GM23338 (cell line): ENCODE data around the gene SNAP47. TPM values are rescaled to one million over a fixed set of nuclear protein-coding genes. Genes with fewer than 3 reads are reported as not detected.

Experiments
- ATAC-seq: fragments of 200-7000 bp; cut with Tn5 transposase; 3 replicates; pipeline ENCODE4 v1.9.1; 2020
- DNase-seq: peaks from one replicate; pipeline ENCODE4 v3.0.0-alpha.2; 2015; ENCODE audit warnings: low spot score
- H2AFZ ChIP-seq: fragments of 200-600 bp; sonication (generic); 2 replicates; pipeline ENCODE4 v1.8.0; 2016; ENCODE audit warnings: antibody characterized with exemption, mild to moderate bottlenecking, moderate library complexity
- H3F3A ChIP-seq: fragments of 200-600 bp; sonication (generic); replicated peaks from 2 replicates; pipeline ENCODE4 v1.8.0; 2017; ENCODE audit warnings: antibody characterized with exemption, mixed run types, low read depth
- H3K27ac ChIP-seq: fragments of 200-600 bp; sonication (generic); 2 replicates; pipeline ENCODE4 v1.6.1; 2016; ENCODE audit warnings: low read depth
- H3K27me3 ChIP-seq: fragments of 200-600 bp; sonication (generic); 2 replicates; pipeline ENCODE4 v1.8.0; 2016; ENCODE audit warnings: mild to moderate bottlenecking, mixed run types, moderate library complexity; ENCODE audit not compliant: insufficient read depth
- H3K36me3 ChIP-seq: fragments of 200-600 bp; sonication (generic); 2 replicates; pipeline ENCODE4 v1.8.0; 2016; ENCODE audit warnings: mild to moderate bottlenecking; ENCODE audit not compliant: insufficient read depth
- H3K4me1 ChIP-seq: fragments of 200-600 bp; sonication (generic); 2 replicates; pipeline ENCODE4 v1.8.0; 2016; ENCODE audit warnings: mild to moderate bottlenecking, moderate library complexity; ENCODE audit not compliant: insufficient read depth
- H3K4me2 ChIP-seq: fragments of 200-600 bp; sonication (generic); 2 replicates; pipeline ENCODE4 v1.7.1; 2017; ENCODE audit warnings: mixed run types
- H3K4me3 ChIP-seq: fragments of 200-600 bp; sonication (generic); 2 replicates; pipeline ENCODE4 v1.6.1; 2016; ENCODE audit warnings: mixed run types
- H3K79me2 ChIP-seq: fragments of 200-600 bp; sonication (generic); replicated peaks from 2 replicates; pipeline ENCODE4 v1.8.0; 2017; ENCODE audit warnings: mild to moderate bottlenecking; ENCODE audit not compliant: insufficient read depth
- H3K9me2 ChIP-seq: fragments of 200-600 bp; sonication (generic); 2 replicates; pipeline ENCODE4 v1.8.0; 2017; ENCODE audit not compliant: insufficient read depth
- H4K20me1 ChIP-seq: fragments of 200-600 bp; sonication (generic); replicated peaks from 2 replicates; pipeline ENCODE4 v1.8.0; 2017; ENCODE audit warnings: mild to moderate bottlenecking; ENCODE audit not compliant: insufficient read depth
- H3K27ac Mint-ChIP-seq: 2 replicates; pipeline ENCODE4 v1.8.0; 2020; ENCODE audit warnings: inconsistent platforms, mild to moderate bottlenecking, moderate library complexity, mixed read lengths
- H3K27me3 Mint-ChIP-seq: 3 replicates; pipeline ENCODE4 v1.8.0; 2022; ENCODE audit warnings: low read depth, mild to moderate bottlenecking, moderate library complexity, mixed read lengths, inconsistent platforms; ENCODE audit not compliant: insufficient read depth, poor library complexity
- H3K36me3 Mint-ChIP-seq: 3 replicates; pipeline ENCODE4 v1.8.0; 2021; ENCODE audit warnings: low read depth, mild to moderate bottlenecking, inconsistent platforms, moderate library complexity, mixed read lengths
- H3K4me1 Mint-ChIP-seq: 3 replicates; pipeline ENCODE4 v1.8.0; 2020; ENCODE audit warnings: mild to moderate bottlenecking, inconsistent platforms, mixed read lengths
- H3K4me3 Mint-ChIP-seq: 3 replicates; pipeline ENCODE4 v1.8.0; 2021; ENCODE audit warnings: moderate library complexity, mild to moderate bottlenecking, inconsistent platforms, mixed read lengths
- H3K9me3 Mint-ChIP-seq: 3 replicates; pipeline ENCODE4 v1.8.0; 2020; ENCODE audit warnings: moderate library complexity, mild to moderate bottlenecking, inconsistent platforms, mixed read lengths
- CREB1 ChIP-seq: fragments of 250-450 bp; sonication (Bioruptor Pico); IDR thresholded peaks from 2 replicates; pipeline ENCODE4 v1.5.0; 2020; ENCODE audit warnings: low read depth, mild to moderate bottlenecking, moderate library complexity
- CTCF ChIP-seq, 2 experiments: fragments of 200-600 bp in 1 of 2; sonication (generic) in 1 of 2; conservative IDR thresholded peaks; 2 replicates each; pipeline versions ENCODE4 v1.5.1 to v1.6.1; 2016 to 2017; ENCODE audit warnings: antibody characterized with exemption in 2 of 2, low read depth in 2 of 2, mild to moderate bottlenecking in 2 of 2, moderate library complexity in 1 of 2
- EZH2 ChIP-seq: fragments of 200-600 bp; sonication (generic); IDR thresholded peaks from one replicate; pipeline ENCODE4 v1.8.0; 2017; ENCODE audit warnings: antibody characterized with exemption, mild to moderate bottlenecking, low read depth; ENCODE audit not compliant: unreplicated experiment
- EZH2phosphoT487 ChIP-seq: fragments of 200-600 bp; sonication (generic); IDR thresholded peaks from one replicate; pipeline ENCODE4 v1.8.1; 2018; ENCODE audit warnings: antibody characterized with exemption; ENCODE audit not compliant: unreplicated experiment
- JUNB ChIP-seq: IDR thresholded peaks from one replicate; pipeline ENCODE4 v1.6.1; 2016; ENCODE audit warnings: antibody characterized with exemption; ENCODE audit not compliant: unreplicated experiment
- NANOG ChIP-seq: IDR thresholded peaks from 2 replicates; pipeline ENCODE4 v1.6.1; 2016; ENCODE audit warnings: antibody characterized with exemption, borderline replicate concordance
- POLR2AphosphoS5 ChIP-seq: IDR thresholded peaks from 2 replicates; pipeline ENCODE4 v1.6.1; 2016; ENCODE audit warnings: antibody characterized with exemption, low read depth
- REST ChIP-seq: IDR thresholded peaks from one replicate; pipeline ENCODE4 v1.6.1; 2018; ENCODE audit warnings: antibody characterized with exemption; ENCODE audit not compliant: unreplicated experiment
- STAT1 ChIP-seq: IDR thresholded peaks from one replicate; pipeline ENCODE4 v1.6.1; 2016; ENCODE audit warnings: antibody characterized with exemption; ENCODE audit not compliant: unreplicated experiment
- ZNF114 ChIP-seq: fragments of 250-450 bp; sonication (Bioruptor Pico); IDR thresholded peaks from 2 replicates; pipeline ENCODE4 v1.5.0; 2020; ENCODE audit warnings: mild to moderate bottlenecking, moderate library complexity
- ZNF331 ChIP-seq: fragments of 250-450 bp; sonication (Bioruptor Pico); IDR thresholded peaks from 2 replicates; pipeline ENCODE4 v1.5.0; 2020; ENCODE audit warnings: low read depth, mild to moderate bottlenecking, moderate library complexity
- polyA plus RNA-seq: library from polyadenylated mRNA; unstranded; fragments of >200 nt; fragmentation: Nextera tagmentation; extraction: Ambion mirVana; gene quantifications from 2 replicates; pipeline ENCODE4 v1.2.1, GENCODE V29; 2016
- total RNA-seq: library from RNA; depleted of rRNA; stranded (reverse); fragments of >200 nt; shearing (Covaris generic); gene quantifications from 2 replicates; pipeline ENCODE4 v1.2.3, GENCODE V29; 2014
- TF ChIP-seq, protein P1 (sequence below): IDR thresholded peaks from 2 replicates; pipeline ENCODE4 v1.6.1; 2016; ENCODE audit warnings: antibody characterized with exemption
- TF ChIP-seq, protein P2 (sequence below): fragments of 250-450 bp; sonication (Bioruptor Pico); IDR thresholded peaks from 2 replicates; pipeline ENCODE4 v1.5.0; 2020; ENCODE audit warnings: mild to moderate bottlenecking, moderate library complexity

Gene SNAP47
- total and polyA plus RNA-seq, 2 experiments from 2014 or later = 19.5 to 51.8 TPM

DNA sequence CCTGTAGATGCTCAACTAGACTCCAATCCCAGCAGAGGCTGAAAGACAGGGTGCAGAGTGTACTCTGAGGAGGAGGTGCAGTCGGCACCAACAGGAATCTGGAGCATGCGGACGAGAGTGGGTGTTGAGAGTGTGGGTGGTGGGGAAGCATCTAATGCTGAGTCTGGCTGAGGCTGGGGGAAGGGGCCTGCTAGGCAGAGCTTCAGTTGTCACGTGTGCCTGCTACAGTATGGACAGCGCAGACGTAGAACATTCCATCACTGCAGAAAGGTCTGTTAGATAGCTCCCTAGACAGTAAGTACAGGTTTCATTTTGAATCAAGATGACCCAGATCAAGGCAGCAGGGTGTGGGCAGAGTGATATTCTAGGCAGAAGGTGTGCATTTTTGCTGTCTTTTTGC lies 23.1 kb downstream of the SNAP47 start:
- Histone ChIP-seq H3K36me3 (peaks cover 5% of the 10 kb centered on the region; the same call in 1 of the 2 replicates), H2AFZ (no peak overlapping the region), H4K20me1 (peaks cover 15% of the 10 kb centered on the region), H3F3A (no peaks in the 10 kb centered on the region), H3K4me3 (no peak overlapping the region), H3K27ac (no peak overlapping the region), H3K79me2 (peaks cover 47% of the 10 kb centered on the region), H3K9me2 (no peaks in the 10 kb centered on the region), H3K27me3 (no peaks in the 10 kb centered on the region), H3K4me2 (no peak overlapping the region), H3K4me1 (no peaks in the 10 kb centered on the region)
- DNase-seq (no peak), ATAC-seq (no peak)
- H3K9me3 Mint-ChIP-seq = no peaks in the 10 kb centered on the region
- H3K27ac Mint-ChIP-seq = no peak overlapping the region
- H3K27me3 Mint-ChIP-seq = peaks cover 2% of the 10 kb centered on the region
- TF ChIP-seq ZNF114 (CRISPR knock-in tag) = no peak
- TF ChIP-seq NANOG = no peak
- TF ChIP-seq EZH2phosphoT487 = no peak
- TF ChIP-seq EZH2 = no peak
- no peak for TF ChIP-seq CTCF (conservative IDR thresholded peaks at IDR 0.05; ENCODE audit: low read depth in 2 of 2)
- TF ChIP-seq STAT1 = no peak
- TF ChIP-seq, protein P1, sequence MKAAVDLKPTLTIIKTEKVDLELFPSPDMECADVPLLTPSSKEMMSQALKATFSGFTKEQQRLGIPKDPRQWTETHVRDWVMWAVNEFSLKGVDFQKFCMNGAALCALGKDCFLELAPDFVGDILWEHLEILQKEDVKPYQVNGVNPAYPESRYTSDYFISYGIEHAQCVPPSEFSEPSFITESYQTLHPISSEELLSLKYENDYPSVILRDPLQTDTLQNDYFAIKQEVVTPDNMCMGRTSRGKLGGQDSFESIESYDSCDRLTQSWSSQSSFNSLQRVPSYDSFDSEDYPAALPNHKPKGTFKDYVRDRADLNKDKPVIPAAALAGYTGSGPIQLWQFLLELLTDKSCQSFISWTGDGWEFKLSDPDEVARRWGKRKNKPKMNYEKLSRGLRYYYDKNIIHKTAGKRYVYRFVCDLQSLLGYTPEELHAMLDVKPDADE = no peak
- TF ChIP-seq ZNF331 (CRISPR knock-in tag) = no peak
- TF ChIP-seq CREB1 (CRISPR knock-in tag) = no peak
- TF ChIP-seq REST = no peak
- no peak for TF ChIP-seq JUNB
- TF ChIP-seq, protein P2, sequence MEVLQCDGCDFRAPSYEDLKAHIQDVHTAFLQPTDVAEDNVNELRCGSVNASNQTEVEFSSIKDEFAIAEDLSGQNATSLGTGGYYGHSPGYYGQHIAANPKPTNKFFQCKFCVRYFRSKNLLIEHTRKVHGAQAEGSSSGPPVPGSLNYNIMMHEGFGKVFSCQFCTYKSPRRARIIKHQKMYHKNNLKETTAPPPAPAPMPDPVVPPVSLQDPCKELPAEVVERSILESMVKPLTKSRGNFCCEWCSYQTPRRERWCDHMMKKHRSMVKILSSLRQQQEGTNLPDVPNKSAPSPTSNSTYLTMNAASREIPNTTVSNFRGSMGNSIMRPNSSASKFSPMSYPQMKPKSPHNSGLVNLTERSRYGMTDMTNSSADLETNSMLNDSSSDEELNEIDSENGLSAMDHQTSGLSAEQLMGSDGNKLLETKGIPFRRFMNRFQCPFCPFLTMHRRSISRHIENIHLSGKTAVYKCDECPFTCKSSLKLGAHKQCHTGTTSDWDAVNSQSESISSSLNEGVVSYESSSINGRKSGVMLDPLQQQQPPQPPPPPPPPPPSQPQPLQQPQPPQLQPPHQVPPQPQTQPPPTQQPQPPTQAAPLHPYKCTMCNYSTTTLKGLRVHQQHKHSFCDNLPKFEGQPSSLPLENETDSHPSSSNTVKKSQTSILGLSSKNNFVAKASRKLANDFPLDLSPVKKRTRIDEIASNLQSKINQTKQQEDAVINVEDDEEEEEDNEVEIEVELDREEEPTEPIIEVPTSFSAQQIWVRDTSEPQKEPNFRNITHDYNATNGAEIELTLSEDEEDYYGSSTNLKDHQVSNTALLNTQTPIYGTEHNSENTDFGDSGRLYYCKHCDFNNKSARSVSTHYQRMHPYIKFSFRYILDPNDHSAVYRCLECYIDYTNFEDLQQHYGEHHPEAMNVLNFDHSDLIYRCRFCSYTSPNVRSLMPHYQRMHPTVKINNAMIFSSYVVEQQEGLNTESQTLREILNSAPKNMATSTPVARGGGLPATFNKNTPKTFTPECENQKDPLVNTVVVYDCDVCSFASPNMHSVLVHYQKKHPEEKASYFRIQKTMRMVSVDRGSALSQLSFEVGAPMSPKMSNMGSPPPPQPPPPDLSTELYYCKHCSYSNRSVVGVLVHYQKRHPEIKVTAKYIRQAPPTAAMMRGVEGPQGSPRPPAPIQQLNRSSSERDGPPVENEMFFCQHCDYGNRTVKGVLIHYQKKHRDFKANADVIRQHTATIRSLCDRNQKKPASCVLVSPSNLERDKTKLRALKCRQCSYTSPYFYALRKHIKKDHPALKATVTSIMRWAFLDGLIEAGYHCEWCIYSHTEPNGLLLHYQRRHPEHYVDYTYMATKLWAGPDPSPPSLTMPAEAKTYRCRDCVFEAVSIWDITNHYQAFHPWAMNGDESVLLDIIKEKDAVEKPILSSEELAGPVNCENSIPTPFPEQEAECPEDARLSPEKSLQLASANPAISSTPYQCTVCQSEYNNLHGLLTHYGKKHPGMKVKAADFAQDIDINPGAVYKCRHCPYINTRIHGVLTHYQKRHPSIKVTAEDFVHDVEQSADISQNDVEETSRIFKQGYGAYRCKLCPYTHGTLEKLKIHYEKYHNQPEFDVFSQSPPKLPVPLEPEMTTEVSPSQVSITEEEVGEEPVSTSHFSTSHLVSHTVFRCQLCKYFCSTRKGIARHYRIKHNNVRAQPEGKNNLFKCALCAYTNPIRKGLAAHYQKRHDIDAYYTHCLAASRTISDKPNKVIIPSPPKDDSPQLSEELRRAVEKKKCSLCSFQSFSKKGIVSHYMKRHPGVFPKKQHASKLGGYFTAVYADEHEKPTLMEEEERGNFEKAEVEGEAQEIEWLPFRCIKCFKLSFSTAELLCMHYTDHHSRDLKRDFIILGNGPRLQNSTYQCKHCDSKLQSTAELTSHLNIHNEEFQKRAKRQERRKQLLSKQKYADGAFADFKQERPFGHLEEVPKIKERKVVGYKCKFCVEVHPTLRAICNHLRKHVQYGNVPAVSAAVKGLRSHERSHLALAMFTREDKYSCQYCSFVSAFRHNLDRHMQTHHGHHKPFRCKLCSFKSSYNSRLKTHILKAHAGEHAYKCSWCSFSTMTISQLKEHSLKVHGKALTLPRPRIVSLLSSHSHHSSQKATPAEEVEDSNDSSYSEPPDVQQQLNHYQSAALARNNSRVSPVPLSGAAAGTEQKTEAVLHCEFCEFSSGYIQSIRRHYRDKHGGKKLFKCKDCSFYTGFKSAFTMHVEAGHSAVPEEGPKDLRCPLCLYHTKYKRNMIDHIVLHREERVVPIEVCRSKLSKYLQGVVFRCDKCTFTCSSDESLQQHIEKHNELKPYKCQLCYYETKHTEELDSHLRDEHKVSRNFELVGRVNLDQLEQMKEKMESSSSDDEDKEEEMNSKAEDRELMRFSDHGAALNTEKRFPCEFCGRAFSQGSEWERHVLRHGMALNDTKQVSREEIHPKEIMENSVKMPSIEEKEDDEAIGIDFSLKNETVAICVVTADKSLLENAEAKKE (CRISPR knock-in tag) = no peak
- no peak for TF ChIP-seq POLR2AphosphoS5
- peaks cover 27% of the 10 kb centered on the region for H3K36me3 Mint-ChIP-seq
- no peaks in the 10 kb centered on the region for H3K4me1 Mint-ChIP-seq
- H3K4me3 Mint-ChIP-seq = no peak overlapping the region
